M059J (cell line): Measurements from ENCODE around the gene SPA17. TPM values are rescaled to one million over a fixed set of nuclear protein-coding genes. Genes with fewer than 3 reads are reported as not detected.

ENCODE experiments used
- DNase-seq: peaks from one replicate; pipeline ENCODE4 v3.0.0-alpha.2; 2012; ENCODE audit warnings: low read depth
- total RNA-seq: library from RNA; depleted of rRNA; stranded (reverse); fragments of >200 nt; shearing (Covaris generic); gene quantifications from 2 replicates; pipeline ENCODE4 v1.2.3, GENCODE V29; 2014

SPA17 gene
- total RNA-seq, 1 experiment from 2014 or later, result 29.9 TPM

GRCh38 chr11:124662106-124662505, 11.6 kb upstream of the SPA17 start:
- DNase-seq, result no peak

- no peak for DNase-seq
These were observed 9.8 kb upstream of the SPA17 start for GRCh38 chr11:124663861-124664260.

- no peak for DNase-seq
These were observed 6.1 kb upstream of the SPA17 start for GRCh38 chr11:124667601-124668000.

DNA sequence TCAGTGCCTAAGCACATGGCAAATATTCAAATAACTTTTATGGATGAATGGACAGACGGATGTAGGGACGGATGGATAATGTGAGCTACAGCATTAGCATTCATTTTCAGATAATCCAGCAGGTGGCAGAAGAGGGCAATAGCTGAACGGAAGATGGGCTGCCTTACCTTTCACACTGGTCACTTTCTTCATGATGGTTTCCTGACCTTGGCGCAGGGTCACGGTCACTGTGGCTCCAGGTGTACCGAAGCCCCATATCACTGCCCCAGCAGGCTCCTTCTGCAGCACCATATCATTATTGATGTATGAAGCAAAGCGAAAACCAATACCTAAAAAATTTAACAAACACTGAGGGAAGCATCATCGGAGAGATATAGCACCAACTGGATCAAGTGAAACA, 4.5 kb upstream of the SPA17 start:
- DNase-seq, result peak; percentile 59

DNA sequence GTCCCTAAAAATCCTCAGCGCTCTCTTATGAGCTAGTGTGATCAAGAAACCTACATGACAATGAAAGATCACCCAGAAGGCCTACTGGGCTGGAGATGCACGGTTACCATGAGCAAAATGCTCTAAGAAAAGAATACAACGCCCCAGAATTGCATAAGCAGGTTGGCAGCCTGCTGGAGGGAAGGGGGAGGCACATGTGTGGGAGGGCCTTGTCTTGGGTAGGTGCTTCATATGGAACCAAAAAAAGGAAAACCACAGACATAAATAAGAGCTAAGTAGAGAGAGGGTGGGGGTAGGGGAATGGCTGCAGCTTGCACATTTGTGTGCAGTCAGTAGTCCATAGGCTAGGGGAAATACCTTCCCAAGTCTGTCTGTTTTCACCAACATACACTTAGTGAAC, 3.0 kb upstream of the SPA17 start:
- peak; percentile 5 for DNase-seq

DNA sequence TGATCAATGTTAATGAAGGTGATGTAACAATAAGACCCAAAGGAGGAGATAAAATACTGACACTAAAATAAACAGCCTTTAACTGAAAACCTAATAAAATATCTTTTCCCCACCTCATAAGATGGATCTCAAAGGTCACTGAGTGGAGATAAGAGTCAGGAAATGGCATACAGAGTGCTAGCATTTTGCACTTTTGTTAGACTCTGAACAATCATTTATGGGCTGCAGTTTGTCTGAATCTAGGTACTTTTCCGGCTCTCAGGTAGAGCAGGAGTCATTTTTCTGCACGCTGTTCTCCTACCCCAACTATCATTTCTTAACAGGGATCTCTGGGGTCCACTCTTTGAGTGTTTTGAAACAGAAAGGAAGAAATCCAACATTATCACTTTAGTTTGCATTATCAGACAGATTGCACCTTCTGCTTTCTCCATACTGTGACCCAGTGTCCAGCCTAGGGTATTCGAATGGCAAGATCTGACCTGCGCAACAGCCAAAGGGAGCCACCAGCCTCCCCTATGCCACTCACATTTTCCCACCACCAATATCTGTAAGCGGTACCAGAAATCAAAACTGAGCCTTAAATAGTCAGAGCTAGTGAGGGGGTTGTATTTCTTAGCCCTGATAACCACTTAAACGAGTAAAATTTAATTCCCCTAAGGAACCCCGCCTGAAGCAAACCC, 1.0 kb upstream of the SPA17 start:
- DNase-seq, result no peak

GRCh38 chr11:124674168-124674517, 439 bp downstream of the SPA17 start:
- peak; percentile 15 for DNase-seq

- DNase-seq, result no peak
These were observed 867 bp downstream of the SPA17 start for GRCh38 chr11:124674571-124674970.

DNA sequence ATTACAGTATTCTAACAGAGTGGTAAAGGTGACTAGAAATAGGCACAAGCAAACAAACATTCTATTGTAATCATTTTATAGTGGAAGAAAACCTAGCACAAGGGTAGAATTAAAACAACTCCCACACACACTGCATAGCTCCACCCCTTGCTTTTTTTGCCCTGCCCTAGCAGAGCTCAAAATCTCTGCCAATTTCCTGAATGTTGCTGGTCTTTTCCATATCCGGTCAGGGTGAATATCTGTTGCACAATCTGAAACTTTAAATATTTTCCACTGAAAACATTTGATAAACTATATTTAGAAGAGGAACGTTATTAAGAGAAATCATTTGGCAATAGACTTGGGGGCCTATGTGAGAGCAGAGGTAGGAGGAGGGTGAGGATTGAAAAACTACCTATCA, 2.7 kb downstream of the SPA17 start:
- DNase-seq, result peak; percentile 33

GRCh38 chr11:124678416-124678815, 4.7 kb downstream of the SPA17 start:
- DNase-seq, result no peak

GRCh38 chr11:124681421-124681820, 7.7 kb downstream of the SPA17 start:
- DNase-seq, result no peak

GRCh38 chr11:124682443-124682842, 8.7 kb downstream of the SPA17 start:
- no peak for DNase-seq

DNA sequence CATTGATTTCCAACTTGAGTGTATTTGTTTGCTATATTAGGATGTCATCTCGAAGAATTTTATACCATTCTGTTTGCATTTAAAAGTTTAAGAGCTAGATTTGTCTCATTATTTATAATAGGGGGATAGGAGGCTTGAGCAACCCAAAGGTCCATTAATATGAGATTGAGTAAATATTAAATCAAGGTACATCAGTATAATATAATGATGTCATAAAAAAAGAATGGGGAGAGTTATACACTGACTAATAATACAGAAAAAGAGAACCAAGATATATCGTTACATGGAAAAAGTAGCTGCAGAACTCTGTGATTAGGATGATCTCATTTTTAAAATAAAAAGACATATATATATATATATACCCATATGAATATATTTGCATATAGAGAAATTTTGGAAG, 19.4 kb downstream of the SPA17 start:
- DNase-seq, result no peak

- DNase-seq, result no peak
These were observed 25.8 kb downstream of the SPA17 start for GRCh38 chr11:124699547-124699946.

- DNase-seq, result no peak
These were observed 26.3 kb downstream of the SPA17 start for GRCh38 chr11:124700028-124700427.

GRCh38 chr11:124707829-124708228, 34.1 kb downstream of the SPA17 start:
- DNase-seq, result peak; percentile 61

DNA sequence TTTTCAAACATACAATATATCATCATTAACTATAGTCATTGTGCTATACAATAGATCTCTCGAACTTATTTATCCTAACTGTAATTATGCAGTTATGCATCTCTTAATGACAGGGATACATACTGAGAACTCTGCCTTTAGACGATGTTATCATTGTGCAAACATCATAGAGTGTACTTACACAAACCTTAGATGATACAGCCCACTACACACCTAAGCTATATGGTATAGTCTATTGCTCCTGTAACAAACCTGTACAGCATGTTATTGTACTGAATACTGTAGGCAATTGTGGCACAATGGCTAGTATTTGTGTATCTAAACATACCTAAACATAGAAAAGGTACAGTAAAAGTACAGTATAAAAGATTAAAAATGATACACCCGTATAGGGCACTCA, 38.7 kb downstream of the SPA17 start:
- no peak for DNase-seq

GRCh38 chr11:124716591-124716990, 42.9 kb downstream of the SPA17 start:
- peak; percentile 80 for DNase-seq

- peak; percentile 27 for DNase-seq
These were observed 43.7 kb downstream of the SPA17 start for GRCh38 chr11:124717421-124717785.

DNA sequence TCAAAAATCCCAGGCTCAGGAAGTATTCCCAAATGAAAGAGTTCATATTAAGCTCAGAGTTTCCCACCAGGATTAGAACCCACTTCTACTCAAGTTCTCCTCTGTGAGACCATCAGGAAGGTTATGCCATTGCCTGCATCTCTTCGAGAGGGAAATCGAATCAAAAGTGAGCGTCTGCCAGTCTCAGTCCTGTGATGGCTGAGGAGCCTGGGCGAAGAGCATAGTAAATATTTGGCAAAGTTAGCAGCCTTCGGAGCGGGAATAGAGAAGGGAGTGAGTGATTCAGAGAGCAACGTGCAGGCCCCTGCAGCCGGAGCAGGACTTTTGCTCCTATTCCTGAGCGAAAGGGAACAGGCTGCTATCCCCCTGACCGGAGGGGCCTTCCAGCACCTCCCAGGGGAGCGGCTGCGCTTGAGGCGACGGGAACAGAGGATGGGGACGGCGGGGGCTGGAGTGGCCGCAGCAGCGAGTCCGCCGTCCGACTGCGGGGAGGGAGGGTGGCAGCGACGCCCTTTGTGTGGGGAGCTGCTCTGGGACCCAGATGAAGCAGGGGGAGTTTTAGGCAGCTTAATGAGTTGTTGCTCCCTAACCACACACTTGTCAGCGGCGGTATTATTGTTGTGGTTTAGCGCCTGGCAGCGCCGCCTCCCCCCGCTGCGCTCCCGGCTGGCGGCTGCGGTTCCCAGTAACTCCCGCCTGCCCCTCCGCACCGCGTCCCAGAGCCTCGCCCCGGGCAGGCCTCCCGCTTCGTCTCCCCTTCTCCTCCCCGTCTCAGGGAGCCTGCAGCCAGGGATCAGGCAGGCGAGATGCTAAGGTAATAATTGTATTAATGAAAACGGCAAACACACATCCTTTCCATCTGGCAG, 44.3 kb downstream of the SPA17 start:
- peak; percentile 53 for DNase-seq

GRCh38 chr11:124718801-124719200, 45.1 kb downstream of the SPA17 start:
- no peak for DNase-seq

DNA sequence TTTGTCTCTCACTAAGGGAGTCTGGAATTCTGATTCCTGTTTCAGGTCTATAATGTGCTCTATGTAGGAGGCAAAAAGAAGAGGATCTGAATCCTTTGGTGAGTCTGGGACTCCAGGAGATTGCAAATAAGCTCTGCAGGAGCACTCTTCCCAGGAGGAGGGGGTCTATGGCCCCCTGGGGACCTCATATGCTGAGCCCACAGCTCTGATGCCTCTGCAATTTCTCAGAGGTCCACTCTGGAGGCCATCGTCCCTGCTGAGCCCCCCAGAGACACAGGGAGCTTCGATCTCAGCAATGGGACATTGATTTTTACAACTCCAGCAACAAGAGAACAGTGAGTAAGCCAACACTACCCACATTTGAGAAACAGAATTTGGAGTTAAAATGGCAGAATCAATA, 45.8 kb downstream of the SPA17 start:
- DNase-seq, result no peak

DNA sequence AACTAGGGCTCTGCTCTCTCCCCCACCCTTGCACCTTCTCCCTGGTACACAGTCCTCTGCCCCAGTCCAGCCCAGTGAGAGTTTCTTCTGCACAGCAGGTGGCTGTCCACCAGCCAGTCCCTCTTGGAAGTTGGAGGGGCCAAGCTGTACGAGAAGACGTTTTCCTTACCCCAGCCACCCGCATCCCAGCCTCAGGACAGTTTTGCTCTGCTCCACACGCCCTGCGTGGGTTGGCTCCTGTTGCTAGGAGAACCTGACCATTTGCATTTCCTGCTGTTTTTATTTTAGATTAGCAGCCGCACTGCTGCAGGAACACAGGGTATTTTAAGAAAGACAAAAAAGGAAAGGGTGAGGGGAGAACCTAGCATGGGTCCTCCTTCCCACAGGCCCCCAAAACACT, 48.5 kb downstream of the SPA17 start:
- no peak for DNase-seq
